GM21576 (cell line): ENCODE data around the gene BRD9.

Source experiments
- ATAC-seq: cut with Tn5 transposase; IDR thresholded peaks from one replicate; pipeline ENCODE4 v1.9.1; 2021; ENCODE audit warnings: mild to moderate bottlenecking, moderate library complexity; ENCODE audit not compliant: unreplicated experiment

Gene BRD9

GRCh38 chr5:905139-905642, 12.6 kb upstream of the BRD9 start:
- ATAC-seq: no peak

GRCh38 chr5:903756-904096, 11.1 kb upstream of the BRD9 start:
- ATAC-seq: no peak

GRCh38 chr5:902129-902916, 9.7 kb upstream of the BRD9 start:
- ATAC-seq: no peak

- no peak for ATAC-seq
These were observed 8.2 kb upstream of the BRD9 start for GRCh38 chr5:900781-901180.

GRCh38 chr5:893711-894110, 1.1 kb upstream of the BRD9 start:
- ATAC-seq: no peak

GRCh38 chr5:893137-893506, 521 bp upstream of the BRD9 start:
- ATAC-seq: no peak

GRCh38 chr5:891837-892393, 686 bp downstream of the BRD9 start:
- peak; percentile 8 for ATAC-seq

GRCh38 chr5:891117-891836, 1.3 kb downstream of the BRD9 start:
- ATAC-seq: no peak

GRCh38 chr5:889075-889710, 3.4 kb downstream of the BRD9 start:
- no peak for ATAC-seq

GRCh38 chr5:888638-889035, 4.0 kb downstream of the BRD9 start:
- no peak for ATAC-seq

GRCh38 chr5:887947-888637, 4.5 kb downstream of the BRD9 start:
- no peak for ATAC-seq

GRCh38 chr5:886716-887325, 5.8 kb downstream of the BRD9 start:
- ATAC-seq: no peak

GRCh38 chr5:886036-886435, 6.6 kb downstream of the BRD9 start:
- no peak for ATAC-seq

GRCh38 chr5:885529-885928, 7.1 kb downstream of the BRD9 start:
- ATAC-seq: no peak

- no peak for ATAC-seq
These were observed 7.5 kb downstream of the BRD9 start for GRCh38 chr5:885127-885442.

GRCh38 chr5:884345-885126, 8.1 kb downstream of the BRD9 start:
- no peak for ATAC-seq

GRCh38 chr5:883475-884181, 9.0 kb downstream of the BRD9 start:
- no peak for ATAC-seq

GRCh38 chr5:882253-883183, 10.1 kb downstream of the BRD9 start:
- no peak for ATAC-seq
